ENCODE results near the gene AFF3.

The AFF3 gene

DNA sequence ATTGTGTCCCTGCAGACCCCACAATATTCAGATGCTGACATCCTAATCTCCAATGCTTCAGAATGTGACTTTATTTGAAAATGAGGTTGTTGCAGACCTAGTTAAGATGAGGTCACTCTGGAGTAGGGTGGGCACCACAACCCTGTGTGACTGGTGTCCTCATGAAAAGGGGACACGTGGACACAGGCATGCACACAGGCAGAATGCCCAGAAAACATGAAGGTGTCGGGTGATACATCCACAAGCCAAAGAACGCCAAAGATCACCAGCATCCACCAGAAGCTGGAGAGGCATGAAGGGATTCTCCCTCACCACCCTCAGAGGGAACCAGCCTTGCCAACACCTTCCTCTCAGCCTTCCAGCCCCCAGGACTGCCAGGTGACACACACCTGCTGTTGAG is 69.3 kb downstream of the AFF3 start:
- DNase-seq (ENCODE audit: low spot score) (no peak), ATAC-seq (ENCODE audit: low read depth) (no peak)
- no peaks in the 10 kb centered on the region for H3K4me1 ChIP-seq (ENCODE audit: insufficient read depth, poor library complexity, severe bottlenecking)
- H3K36me3 ChIP-seq (ENCODE audit: low read depth): no peaks in the 10 kb centered on the region
- TF ChIP-seq, protein P1, sequence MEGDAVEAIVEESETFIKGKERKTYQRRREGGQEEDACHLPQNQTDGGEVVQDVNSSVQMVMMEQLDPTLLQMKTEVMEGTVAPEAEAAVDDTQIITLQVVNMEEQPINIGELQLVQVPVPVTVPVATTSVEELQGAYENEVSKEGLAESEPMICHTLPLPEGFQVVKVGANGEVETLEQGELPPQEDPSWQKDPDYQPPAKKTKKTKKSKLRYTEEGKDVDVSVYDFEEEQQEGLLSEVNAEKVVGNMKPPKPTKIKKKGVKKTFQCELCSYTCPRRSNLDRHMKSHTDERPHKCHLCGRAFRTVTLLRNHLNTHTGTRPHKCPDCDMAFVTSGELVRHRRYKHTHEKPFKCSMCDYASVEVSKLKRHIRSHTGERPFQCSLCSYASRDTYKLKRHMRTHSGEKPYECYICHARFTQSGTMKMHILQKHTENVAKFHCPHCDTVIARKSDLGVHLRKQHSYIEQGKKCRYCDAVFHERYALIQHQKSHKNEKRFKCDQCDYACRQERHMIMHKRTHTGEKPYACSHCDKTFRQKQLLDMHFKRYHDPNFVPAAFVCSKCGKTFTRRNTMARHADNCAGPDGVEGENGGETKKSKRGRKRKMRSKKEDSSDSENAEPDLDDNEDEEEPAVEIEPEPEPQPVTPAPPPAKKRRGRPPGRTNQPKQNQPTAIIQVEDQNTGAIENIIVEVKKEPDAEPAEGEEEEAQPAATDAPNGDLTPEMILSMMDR (IDR thresholded peaks at IDR 0.05; ENCODE audit: poor library complexity, severe bottlenecking): no peak
- no peak overlapping the region for H3K27ac ChIP-seq (ENCODE audit: poor library complexity, severe bottlenecking)
- H3K4me3 ChIP-seq (ENCODE audit: severe bottlenecking): no peak overlapping the region
- H3K27me3 ChIP-seq (ENCODE audit: insufficient read depth, poor library complexity, severe bottlenecking): peaks cover 32% of the 10 kb centered on the region
- no peaks in the 10 kb centered on the region for H3K9me3 ChIP-seq (ENCODE audit: severe bottlenecking)

DNA sequence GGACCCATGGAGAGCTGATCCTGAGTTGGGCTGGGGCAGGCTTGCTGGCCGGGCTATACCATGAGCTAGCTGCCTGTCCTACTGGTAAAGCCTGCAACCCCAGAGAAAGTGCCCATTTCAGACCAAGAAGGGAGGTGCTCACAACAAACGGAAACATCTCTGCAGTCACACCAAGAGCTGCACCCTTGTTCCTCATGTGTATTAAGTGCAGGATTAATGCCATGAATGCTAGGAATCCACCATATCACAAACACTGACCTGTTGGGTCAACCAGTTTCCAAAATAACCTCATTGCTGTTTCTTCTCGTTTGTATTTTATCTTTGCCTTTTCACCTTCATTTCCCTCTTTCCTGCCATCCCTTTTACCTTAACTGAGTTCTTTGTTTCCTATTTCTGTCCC is 69.9 kb downstream of the AFF3 start:
- no peaks in the 10 kb centered on the region for H3K4me1 ChIP-seq (ENCODE audit: insufficient read depth, poor library complexity, severe bottlenecking)
- TF ChIP-seq, protein P1 (IDR thresholded peaks at IDR 0.05; ENCODE audit: poor library complexity, severe bottlenecking): no peak
- H3K27me3 ChIP-seq (ENCODE audit: insufficient read depth, poor library complexity, severe bottlenecking): peaks cover 29% of the 10 kb centered on the region
- H3K4me3 ChIP-seq (ENCODE audit: severe bottlenecking): no peak overlapping the region
- no peak for DNase-seq (ENCODE audit: low spot score)
- H3K27ac ChIP-seq (ENCODE audit: poor library complexity, severe bottlenecking): no peak overlapping the region
- no peaks in the 10 kb centered on the region for H3K9me3 ChIP-seq (ENCODE audit: severe bottlenecking)
- ATAC-seq (ENCODE audit: low read depth): no peak
- H3K36me3 ChIP-seq (ENCODE audit: low read depth): no peaks in the 10 kb centered on the region

DNA sequence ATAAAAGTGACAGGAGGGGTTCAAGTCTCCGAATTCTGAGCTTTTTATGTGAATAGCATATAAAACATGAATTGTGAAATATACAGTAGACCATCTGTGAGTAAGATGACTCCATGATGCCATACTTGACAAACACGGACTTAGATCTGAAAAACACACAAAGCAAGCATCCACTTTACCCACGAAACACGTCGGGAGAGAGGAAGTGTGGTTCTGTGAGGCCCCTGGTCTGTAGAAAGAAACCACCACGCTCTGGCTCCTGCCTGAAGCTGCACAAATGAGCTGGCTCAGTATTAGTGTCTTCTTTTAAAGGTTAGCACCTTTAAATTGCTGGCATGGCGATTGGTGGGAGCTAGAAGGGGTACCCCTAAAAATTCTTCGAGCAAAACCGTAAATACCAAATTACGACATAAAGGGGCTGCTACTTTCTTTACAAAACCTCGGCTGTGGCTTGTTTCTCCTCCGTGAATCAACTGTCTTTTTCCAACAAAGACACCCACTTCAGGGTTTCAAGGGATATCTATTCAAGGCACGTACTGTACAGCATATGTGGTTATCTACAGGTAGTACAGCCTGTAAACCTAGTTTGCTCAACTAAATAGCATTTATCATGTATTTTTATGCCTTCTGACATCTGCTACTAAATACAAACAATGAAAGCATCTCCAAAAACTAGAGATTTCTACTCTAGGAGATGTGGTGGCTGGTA is 70.9 kb downstream of the AFF3 start:
- no peak for DNase-seq (ENCODE audit: low spot score)

DNA sequence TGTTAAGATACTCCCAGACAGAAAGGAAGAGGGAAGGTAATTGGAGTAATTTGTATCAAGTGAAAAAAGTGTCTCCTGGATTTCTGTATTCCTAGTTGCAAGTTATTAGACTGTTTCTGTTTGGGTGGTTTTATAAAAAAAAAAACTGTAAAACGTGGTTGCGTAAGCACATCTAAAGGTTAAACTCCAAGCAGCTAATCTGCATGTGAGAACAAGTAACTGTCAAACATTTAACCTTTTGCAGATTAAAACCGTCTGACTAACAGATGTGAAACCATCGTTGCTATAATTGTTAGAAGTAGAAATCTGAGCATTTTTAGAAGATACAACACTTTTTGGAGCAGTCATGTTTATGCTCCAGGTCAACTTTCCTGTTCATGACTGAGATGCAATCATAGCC is 72.3 kb downstream of the AFF3 start:
- H3K9me3 ChIP-seq (ENCODE audit: severe bottlenecking): no peaks in the 10 kb centered on the region
- no peak overlapping the region for H3K4me3 ChIP-seq (ENCODE audit: severe bottlenecking)
- no peak overlapping the region for H3K27ac ChIP-seq (ENCODE audit: poor library complexity, severe bottlenecking)
- no peaks in the 10 kb centered on the region for H3K36me3 ChIP-seq (ENCODE audit: low read depth)
- ATAC-seq (ENCODE audit: low read depth) (no peak), DNase-seq (ENCODE audit: low spot score) (no peak)
- H3K27me3 ChIP-seq (ENCODE audit: insufficient read depth, poor library complexity, severe bottlenecking): peaks cover 35% of the 10 kb centered on the region
- H3K4me1 ChIP-seq (ENCODE audit: insufficient read depth, poor library complexity, severe bottlenecking): no peaks in the 10 kb centered on the region
- TF ChIP-seq, protein P1 (IDR thresholded peaks at IDR 0.05; ENCODE audit: poor library complexity, severe bottlenecking): no peak

More for the DNA sequence above, 70.9 kb downstream of the AFF3 start:
- Histone ChIP-seq H3K4me1 (ENCODE audit: insufficient read depth, poor library complexity, severe bottlenecking) (no peaks in the 10 kb centered on the region), H3K9me3 (ENCODE audit: severe bottlenecking) (no peaks in the 10 kb centered on the region), H3K36me3 (ENCODE audit: low read depth) (no peaks in the 10 kb centered on the region), H3K27me3 (ENCODE audit: insufficient read depth, poor library complexity, severe bottlenecking) (peaks cover 32% of the 10 kb centered on the region), H3K4me3 (ENCODE audit: severe bottlenecking) (no peak overlapping the region), H3K27ac (ENCODE audit: poor library complexity, severe bottlenecking) (no peak overlapping the region)
- TF ChIP-seq, protein P1 (IDR thresholded peaks at IDR 0.05; ENCODE audit: poor library complexity, severe bottlenecking): no peak
- no peak for ATAC-seq (ENCODE audit: low read depth)

DNA sequence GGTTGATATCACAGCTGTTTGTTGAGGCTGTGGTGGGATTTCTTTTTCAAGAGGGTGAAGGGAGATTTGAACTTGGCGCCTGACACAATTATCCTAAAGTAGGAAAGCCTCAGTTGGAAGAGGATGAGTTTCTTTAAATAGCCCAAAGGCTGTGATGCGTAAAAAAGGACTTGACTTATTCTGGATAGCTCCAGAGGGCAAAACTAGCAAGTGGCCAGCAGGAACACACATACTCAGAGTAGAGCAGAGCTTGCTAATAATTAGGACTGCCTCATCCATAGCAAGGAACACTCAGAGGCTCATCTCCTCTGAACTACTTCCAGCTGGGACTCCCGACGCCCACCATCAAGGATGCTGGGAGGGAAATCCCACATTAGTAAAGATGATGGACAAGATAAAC is 74.0 kb downstream of the AFF3 start:
- Histone ChIP-seq H3K27me3 (ENCODE audit: insufficient read depth, poor library complexity, severe bottlenecking) (peaks cover 30% of the 10 kb centered on the region), H3K4me3 (ENCODE audit: severe bottlenecking) (no peak overlapping the region), H3K27ac (ENCODE audit: poor library complexity, severe bottlenecking) (no peak overlapping the region), H3K36me3 (ENCODE audit: low read depth) (no peaks in the 10 kb centered on the region), H3K4me1 (ENCODE audit: insufficient read depth, poor library complexity, severe bottlenecking) (no peaks in the 10 kb centered on the region), H3K9me3 (ENCODE audit: severe bottlenecking) (no peaks in the 10 kb centered on the region)
- TF ChIP-seq, protein P1 (IDR thresholded peaks at IDR 0.05; ENCODE audit: poor library complexity, severe bottlenecking): no peak
- ATAC-seq (ENCODE audit: low read depth) (no peak), DNase-seq (ENCODE audit: low spot score) (no peak)

Measured in RWPE2 (cell line).